Uterus (tissue), 4 donors: ENCODE results near the gene MITF. TPM values are rescaled to one million over a fixed set of nuclear protein-coding genes. Genes with fewer than 3 reads are reported as not detected.
A peak's percentile ranks its signal among the peaks of the same experiment; 100 is the strongest.

Experiments used
- DNase-seq, 2 donors: peaks; one replicate each; pipeline ENCODE4 v3.0.0-alpha.2; 2019 to 2020
- H3K27ac ChIP-seq, 2 donors: fragments of 200-600 bp; sonication (generic); 1 replicate in 1 of 2; 2 replicates in 1 of 2; pipeline ENCODE4 v1.5.1; 2016 to 2018
- H3K27me3 ChIP-seq, 2 donors: fragments of 200-600 bp; sonication (generic); one replicate each; pipeline ENCODE4 v1.5.1; 2018 to 2019; ENCODE audit warnings: control low read depth in 1 of 2
- H3K36me3 ChIP-seq, 2 donors: fragments of 200-600 bp; sonication (generic); one replicate each; pipeline ENCODE4 v1.5.1; 2019; ENCODE audit warnings: control low read depth in 1 of 2
- H3K4me1 ChIP-seq, 2 donors: fragments of 200-600 bp; sonication (generic); one replicate each; pipeline ENCODE4 v1.5.1; 2018 to 2019; ENCODE audit warnings: control low read depth in 1 of 2
- H3K4me3 ChIP-seq, 2 donors: fragments of 200-600 bp; sonication (generic); 1 replicate in 1 of 2; 2 replicates in 1 of 2; pipeline ENCODE4 v1.5.1; 2018 to 2019; ENCODE audit warnings: mild to moderate bottlenecking in 1 of 2
- H3K9me3 ChIP-seq, 2 donors: fragments of 200-600 bp; sonication (generic); one replicate each; pipeline ENCODE4 v1.5.1; 2019; ENCODE audit warnings: control low read depth in 1 of 2
- CTCF ChIP-seq, 4 experiments: fragments of 200-600 bp in 2 of 4; fragments of 450-650 bp in 2 of 4; sonication (generic) in 2 of 4; IDR thresholded peaks; one replicate each; pipeline ENCODE4 v1.5.1; 2016 to 2019; ENCODE audit warnings: antibody characterized with exemption in 4 of 4, mild to moderate bottlenecking in 2 of 4, moderate library complexity in 1 of 4
- POLR2A ChIP-seq, 2 donors: fragments of 450-650 bp; IDR thresholded peaks; one replicate each; pipeline ENCODE4 v1.6.1; 2016; ENCODE audit warnings: antibody characterized with exemption in 2 of 2, mild to moderate bottlenecking in 1 of 2, moderate library complexity in 1 of 2
- intact Hi-C: fragments of 100-400 bp; cut with DNase I; formaldehyde crosslinking; loops from one replicate; pipeline ENCODE4 v1.15.1; 2023; ENCODE audit warnings: low total_unique reads
- total RNA-seq, 4 donors: library from RNA; depleted of rRNA in 3 of 4; stranded (reverse); fragments of >200 nt in 3 of 4; gene quantifications; one replicate each; pipeline versions ENCODE4 v1.1.0 to v1.2.4, GENCODE V29; 2014 to 2023
- donor health status: DM: yes; HTN: yes; CAD: no.

The MITF gene
- total RNA-seq, 4 donors from 2014 or later, result 18.2 to 66.0 (median 52.6) TPM

GRCh38 chr3:69752241-69752640, 13.0 kb downstream of the MITF start:
- Histone ChIP-seq H3K9me3 (no peaks in the 10 kb centered on the region), H3K4me1 (peaks cover 15 to 23% of the 10 kb centered on the region in 2 donors), H3K4me3 (no peak overlapping the region), H3K27ac (peak overlapping the region; percentile 79 to 93), H3K27me3 (no peaks in the 10 kb centered on the region), H3K36me3 (no peaks in the 10 kb centered on the region)
- no peak for DNase-seq
- intact Hi-C loops, result no loop called here
- no peak for TF ChIP-seq POLR2A (IDR thresholded peaks at IDR 0.05)
- TF ChIP-seq CTCF (IDR thresholded peaks at IDR 0.05), result no peak

- no peaks in the 10 kb centered on the region for H3K9me3 ChIP-seq
- DNase-seq, result no peak
- TF ChIP-seq CTCF (IDR thresholded peaks at IDR 0.05) (no peak), POLR2A (IDR thresholded peaks at IDR 0.05) (no peak)
- no peak overlapping the region for H3K4me3 ChIP-seq
- peak overlapping the region; percentile 79 to 93 for H3K27ac ChIP-seq
- peaks cover 15 to 19% of the 10 kb centered on the region in 2 donors for H3K4me1 ChIP-seq
- H3K36me3 ChIP-seq, result no peaks in the 10 kb centered on the region
- H3K27me3 ChIP-seq, result no peaks in the 10 kb centered on the region
- intact Hi-C loops, result no loop called here
These were observed 14.0 kb downstream of the MITF start for GRCh38 chr3:69753179-69753775.

- Histone ChIP-seq H3K9me3 (no peaks in the 10 kb centered on the region), H3K4me3 (no peak overlapping the region), H3K4me1 (peaks cover 8 to 15% of the 10 kb centered on the region in 2 donors), H3K27ac (peak overlapping the region; percentile 54 to 93), H3K36me3 (no peaks in the 10 kb centered on the region), H3K27me3 (no peaks in the 10 kb centered on the region)
- TF ChIP-seq POLR2A (IDR thresholded peaks at IDR 0.05) (no peak), CTCF (IDR thresholded peaks at IDR 0.05) (no peak)
- intact Hi-C loops, result no loop called here
- no peak for DNase-seq
These were observed 16.5 kb downstream of the MITF start for GRCh38 chr3:69755795-69756194.

GRCh38 chr3:69761896-69762767, 22.9 kb downstream of the MITF start:
- intact Hi-C loops, result no loop called here
- no peak for DNase-seq
- Histone ChIP-seq H3K4me1 (peaks cover 0 to 12% of the 10 kb centered on the region in 2 donors), H3K4me3 (no peak overlapping the region), H3K27ac (peak overlapping the region; percentile 74 to 93), H3K36me3 (no peaks in the 10 kb centered on the region), H3K27me3 (no peaks in the 10 kb centered on the region), H3K9me3 (no peaks in the 10 kb centered on the region)
- TF ChIP-seq POLR2A (IDR thresholded peaks at IDR 0.05), result no peak
- TF ChIP-seq CTCF (IDR thresholded peaks at IDR 0.05), result no peak

GRCh38 chr3:69762768-69763229, 23.5 kb downstream of the MITF start:
- DNase-seq, result no peak
- intact Hi-C loops, result no loop called here
- Histone ChIP-seq H3K36me3 (no peaks in the 10 kb centered on the region), H3K4me1 (peaks cover 0 to 12% of the 10 kb centered on the region in 2 donors), H3K27ac (peak overlapping the region; percentile 74 to 93), H3K4me3 (no peak overlapping the region), H3K9me3 (no peaks in the 10 kb centered on the region), H3K27me3 (no peaks in the 10 kb centered on the region)
- no peak for TF ChIP-seq POLR2A (IDR thresholded peaks at IDR 0.05)
- no peak for TF ChIP-seq CTCF (IDR thresholded peaks at IDR 0.05)
